CD4-positive, alpha-beta T cell treated with Interleukin-6 at 100 ng/mL for 8 hours (primary cell): ENCODE data around the gene SLC44A4.
A peak's percentile ranks its signal among the peaks of the same experiment; 100 is the strongest.
"Not testable (repeated sequence)": the region's sequence is repeated elsewhere in the genome, so short reads cannot be mapped to it uniquely, and the experiment has no call there.

Experiments used
- DNase-seq: peaks from one replicate; pipeline ENCODE4 v3.0.0-alpha.2; 2020; ENCODE audit warnings: mixed read lengths, low spot score

SLC44A4 gene

GRCh38 chr6:31858707-31859106, 20.1 kb downstream of the SLC44A4 start:
- no peak for DNase-seq

DNA sequence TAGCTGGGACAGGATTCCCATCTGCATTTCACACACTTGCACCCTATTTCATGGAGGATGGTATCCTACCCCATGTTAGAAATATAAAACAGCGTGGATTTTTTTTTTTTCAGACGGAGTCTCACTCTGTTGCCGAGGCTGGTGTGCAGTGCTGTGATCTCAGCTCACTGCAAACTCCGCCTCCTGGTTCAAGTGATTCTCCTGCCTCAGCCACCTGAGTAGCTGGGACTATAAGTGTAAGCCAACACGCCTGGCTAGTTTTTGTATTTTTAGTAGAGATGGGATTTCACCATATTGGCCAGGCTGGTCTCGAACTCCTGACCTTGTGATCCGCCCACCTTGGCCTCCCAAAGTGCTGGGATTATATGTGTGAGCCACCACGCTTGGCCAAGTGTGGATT, 21.0 kb downstream of the SLC44A4 start:
- DNase-seq: not testable (repeated sequence)

GRCh38 chr6:31851980-31852718, 26.6 kb downstream of the SLC44A4 start:
- DNase-seq: not testable (repeated sequence)

- no peak for DNase-seq
Observed at GRCh38 chr6:31851485-31851832, 27.3 kb downstream of the SLC44A4 start.

- DNase-seq: no peak
Observed at GRCh38 chr6:31850765-31851484, 27.9 kb downstream of the SLC44A4 start.

DNA sequence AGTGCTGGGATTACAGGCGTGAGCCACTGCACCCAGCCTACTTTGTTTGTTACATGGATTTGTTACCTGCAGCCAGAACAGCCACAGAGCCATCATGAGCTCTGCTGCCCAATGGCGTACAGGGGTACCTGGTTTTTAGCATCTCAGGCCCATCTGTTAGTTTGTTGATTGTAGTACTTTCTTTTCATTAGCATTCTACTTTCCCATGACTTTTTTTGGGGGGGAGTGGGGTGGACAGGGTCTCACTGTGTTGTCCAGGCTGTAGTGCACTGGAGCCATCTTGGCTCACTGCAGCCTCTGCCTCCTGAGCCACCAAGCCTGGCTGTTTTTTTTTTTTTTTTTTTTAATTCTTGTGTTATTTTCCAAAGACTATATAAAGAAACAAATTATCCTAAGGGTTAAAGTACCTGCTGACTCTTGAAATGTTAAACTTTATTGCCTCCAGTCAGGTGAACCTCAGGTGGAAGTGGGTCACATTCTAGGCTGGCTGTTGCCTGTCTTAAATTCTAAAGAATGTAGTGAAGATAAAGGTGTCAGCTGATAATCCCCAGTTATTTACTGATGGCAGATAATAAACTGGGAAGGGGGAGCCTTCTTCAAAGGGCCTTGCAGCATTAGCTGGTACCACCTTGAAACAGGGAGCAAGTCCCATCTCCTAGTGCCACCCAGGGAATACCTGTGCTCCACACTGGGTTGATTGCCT, 31.4 kb downstream of the SLC44A4 start:
- no peak for DNase-seq

DNA sequence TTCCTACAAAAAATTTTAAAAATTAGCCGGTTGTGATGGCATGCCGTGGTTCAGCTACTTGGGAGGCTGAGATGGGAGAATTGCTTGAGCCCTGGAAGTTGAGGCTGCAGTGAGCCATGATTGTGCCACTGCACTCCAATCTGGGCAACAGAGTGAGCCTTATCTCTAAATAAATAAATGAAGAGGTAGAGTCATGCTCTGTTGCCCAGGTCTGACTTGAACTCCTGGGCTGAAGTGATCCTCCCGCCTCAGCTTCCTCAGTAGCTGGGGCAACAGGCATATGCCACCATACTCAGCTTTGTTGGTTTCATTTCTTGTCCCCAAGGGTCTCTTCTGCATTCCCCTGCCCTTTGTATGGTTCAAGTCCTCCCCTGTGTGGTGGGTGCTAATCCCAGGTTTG, 34.3 kb downstream of the SLC44A4 start:
- no peak for DNase-seq

- no peak for DNase-seq
Observed at GRCh38 chr6:31842053-31842452, 36.7 kb downstream of the SLC44A4 start.

DNA sequence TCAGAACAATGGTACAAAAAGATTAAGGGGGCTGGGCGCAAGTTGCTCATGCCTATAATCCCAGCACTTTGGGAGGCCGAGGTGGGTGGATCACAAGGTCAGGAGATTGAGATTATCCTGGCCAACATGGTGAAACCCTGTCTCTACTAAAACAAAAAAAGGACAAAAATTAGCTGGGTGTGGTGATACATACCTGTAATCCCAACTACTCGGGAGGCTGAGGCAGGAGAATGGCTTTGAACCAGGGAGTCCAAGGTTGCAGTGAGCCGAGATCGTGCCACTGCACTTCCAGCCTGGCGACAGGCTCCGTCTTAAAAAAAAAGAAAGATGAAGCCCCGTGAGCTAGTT, 39.0 kb downstream of the SLC44A4 start:
- not testable (repeated sequence) for DNase-seq

- no peak for DNase-seq
Observed at GRCh38 chr6:31838968-31839367, 39.8 kb downstream of the SLC44A4 start.

- not testable (repeated sequence) for DNase-seq
Observed at GRCh38 chr6:31838114-31838553, 40.7 kb downstream of the SLC44A4 start.

DNA sequence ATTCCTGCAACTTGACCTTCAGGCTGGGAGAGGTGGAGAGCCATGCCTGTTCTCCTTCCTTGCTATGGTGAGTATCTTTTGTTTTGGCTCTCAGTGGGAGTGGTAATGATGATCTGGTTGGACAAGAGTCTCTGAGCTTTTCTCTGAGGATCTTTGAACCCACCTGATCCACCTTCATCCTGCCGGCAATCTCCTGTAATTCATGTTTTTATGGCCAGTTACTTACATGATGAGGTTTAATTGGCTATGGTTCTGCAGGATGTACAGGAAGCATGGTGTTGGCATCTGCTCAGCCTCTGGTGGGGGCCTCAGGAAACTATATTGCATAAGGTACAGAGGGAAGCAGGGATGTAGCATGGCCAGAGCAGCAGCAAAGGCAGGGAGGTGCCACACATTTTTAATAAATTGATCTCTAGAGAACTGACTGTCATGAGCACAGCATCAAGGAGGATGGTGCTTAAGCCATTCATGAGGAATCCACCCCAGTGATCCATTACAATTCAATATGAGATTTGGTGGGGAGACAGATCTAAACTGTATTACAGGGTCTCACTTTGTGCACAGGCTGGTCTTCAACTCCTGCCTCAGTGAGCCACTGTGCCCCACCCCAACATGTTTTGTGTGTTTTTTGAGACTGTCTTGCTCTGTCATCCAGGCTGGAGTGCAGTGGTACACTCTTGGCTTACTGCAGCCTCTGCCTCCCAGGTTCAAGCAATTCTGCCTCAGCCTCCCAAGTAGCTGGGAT, 41.3 kb downstream of the SLC44A4 start:
- no peak for DNase-seq

DNA sequence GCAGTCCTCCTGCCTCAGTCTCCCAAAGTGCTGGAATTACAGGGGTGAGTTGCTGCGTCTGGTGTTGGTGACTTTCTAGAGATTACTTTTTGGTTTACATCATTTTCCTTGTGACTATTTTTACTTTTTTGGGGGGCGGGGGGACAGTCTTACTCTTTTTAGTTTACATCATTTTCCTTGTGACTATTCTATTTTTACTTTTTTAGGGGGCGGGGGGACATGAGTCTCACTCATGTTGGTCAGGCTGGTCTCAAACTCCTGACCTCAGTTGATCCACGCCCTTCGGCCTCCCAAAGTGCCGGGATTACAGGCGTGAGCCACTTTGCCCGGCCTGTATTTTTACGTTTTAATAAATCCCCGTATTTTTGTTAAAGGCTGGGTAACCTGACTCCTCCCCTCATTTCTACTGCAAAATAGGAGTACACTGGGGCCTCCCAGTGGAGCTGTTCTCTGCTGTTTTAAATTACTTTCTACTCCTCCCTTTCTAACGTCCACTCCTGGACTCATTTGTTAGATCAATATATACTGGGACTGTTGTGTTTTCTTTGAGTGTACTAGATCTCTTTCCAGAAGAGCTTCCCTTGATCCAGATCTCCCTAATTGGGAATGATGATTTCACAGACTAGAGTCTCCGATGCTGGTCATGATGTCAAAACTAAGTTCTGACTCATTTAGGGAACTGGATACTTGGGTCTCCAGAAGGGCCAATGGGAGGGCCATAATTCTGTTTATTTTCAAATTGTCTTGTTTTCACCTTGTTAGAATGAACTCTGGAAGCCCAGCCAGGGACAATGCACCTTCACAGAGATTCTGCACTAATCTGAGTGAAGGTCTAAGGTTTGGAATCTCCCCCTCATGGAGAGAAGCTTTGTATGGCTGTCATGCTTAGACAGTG, 42.1 kb downstream of the SLC44A4 start:
- no peak for DNase-seq

DNA sequence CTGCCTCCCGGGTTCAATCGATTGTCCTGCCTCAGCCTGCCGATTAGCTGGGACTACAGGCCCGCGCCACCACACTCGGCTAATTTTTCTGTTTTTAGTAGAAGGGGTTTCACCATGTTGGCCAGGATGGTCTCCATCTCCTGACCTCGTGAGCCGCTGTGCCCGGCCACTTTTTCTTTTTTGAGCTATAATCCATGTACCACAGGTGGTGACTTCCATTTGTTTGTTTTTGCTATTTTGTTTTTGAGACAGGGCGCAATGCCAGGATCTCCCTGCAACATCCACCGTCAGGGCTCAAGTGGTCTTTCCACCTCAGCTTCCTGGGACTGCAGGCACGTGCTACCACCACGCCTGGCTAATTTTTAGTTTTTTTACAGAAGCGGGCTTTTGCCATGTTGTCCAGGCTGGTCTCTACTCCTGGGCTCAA, 42.7 kb downstream of the SLC44A4 start:
- DNase-seq: no peak

DNA sequence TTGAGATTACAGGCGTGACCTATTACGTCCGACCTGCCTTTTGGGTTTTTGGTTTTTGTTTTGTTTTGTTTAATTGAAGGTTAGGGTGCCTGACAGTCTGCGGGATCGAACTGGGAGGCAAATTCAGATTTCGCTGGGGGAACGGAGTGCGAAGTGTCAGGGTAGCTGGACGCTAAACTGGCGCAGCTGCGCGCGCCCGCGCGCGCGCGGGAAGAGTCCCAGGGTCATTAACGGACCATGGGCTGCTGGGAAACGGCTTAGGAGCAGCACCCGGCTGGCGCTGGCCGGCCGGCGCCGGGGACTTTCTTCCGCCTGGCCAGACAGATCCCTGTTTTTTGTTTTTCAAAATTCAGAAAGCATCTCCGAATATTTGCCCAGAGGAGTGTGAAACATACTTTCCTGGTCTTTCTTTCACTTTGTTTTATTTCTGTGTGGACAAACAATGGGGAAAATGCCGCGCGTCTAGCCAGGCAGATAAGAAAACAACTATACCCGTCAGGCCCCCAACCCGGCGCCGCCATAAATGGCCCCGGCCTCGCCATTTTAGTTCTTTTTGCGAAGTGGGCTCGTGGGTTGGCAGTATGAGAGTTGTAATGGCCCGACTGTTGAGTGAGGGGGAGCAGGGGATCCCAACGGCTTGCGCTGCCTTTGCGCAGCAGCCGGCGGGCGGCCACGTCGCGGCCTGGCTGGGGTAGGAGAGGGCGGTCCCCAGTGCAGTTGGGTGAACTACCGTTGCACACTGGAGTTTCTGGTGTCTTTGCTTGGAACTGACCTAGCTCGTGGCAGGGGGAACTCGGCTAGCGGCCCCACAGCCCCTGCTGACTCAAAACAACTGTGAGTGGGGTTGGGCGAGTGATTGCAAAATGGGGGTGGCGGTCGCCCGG, 44.2 kb downstream of the SLC44A4 start:
- peak; percentile 69 for DNase-seq

- DNase-seq: no peak
Observed at GRCh38 chr6:31831350-31832215, 47.2 kb downstream of the SLC44A4 start.

DNA sequence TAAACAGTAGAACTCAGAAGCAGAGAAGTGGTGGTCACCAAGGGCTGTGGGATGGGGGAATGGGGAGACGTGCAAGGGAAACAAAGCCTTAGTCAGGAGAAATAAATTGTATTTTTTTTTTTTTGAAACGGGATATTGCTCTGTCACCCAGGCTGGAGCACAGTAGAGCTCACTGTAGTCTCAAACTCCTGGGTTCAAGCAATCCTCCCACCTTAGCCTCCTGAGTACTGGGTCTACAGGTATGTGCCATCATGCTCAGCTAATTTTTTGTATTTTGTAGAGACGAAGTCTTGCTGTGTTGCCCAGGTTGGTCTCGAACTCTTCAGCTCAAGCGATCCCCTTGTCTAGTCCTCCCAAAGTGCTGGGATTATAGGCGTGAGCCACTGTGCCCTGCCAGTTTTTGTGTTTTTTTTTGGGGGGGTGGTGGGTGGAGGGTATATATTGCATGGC, 47.9 kb downstream of the SLC44A4 start:
- DNase-seq: no peak

DNA sequence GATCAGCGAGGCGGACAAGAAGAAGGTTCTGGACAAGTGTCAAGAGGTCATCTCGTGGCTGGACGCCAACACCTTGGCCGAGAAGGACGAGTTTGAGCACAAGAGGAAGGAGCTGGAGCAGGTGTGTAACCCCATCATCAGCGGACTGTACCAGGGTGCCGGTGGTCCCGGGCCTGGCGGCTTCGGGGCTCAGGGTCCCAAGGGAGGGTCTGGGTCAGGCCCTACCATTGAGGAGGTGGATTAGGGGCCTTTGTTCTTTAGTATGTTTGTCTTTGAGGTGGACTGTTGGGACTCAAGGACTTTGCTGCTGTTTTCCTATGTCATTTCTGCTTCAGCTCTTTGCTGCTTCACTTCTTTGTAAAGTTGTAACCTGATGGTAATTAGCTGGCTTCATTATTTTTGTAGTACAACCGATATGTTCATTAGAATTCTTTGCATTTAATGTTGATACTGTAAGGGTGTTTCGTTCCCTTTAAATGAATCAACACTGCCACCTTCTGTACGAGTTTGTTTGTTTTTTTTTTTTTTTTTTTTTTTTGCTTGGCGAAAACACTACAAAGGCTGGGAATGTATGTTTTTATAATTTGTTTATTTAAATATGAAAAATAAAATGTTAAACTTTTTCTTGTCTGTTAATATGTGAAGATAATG, 49.0 kb downstream of the SLC44A4 start:
- peak; percentile 48 for DNase-seq
